Skeletal muscle satellite cell (primary cell): ENCODE results near the gene B3GNT8.
"Not testable (repeated sequence)": the region's sequence is repeated elsewhere in the genome, so short reads cannot be mapped to it uniquely, and the experiment has no call there.

Source experiments
- H3K27me3 ChIP-seq: 2 replicates; pipeline ENCODE4 v1.7.0; 2013; ENCODE audit warnings: low read length; ENCODE audit not compliant: control insufficient read depth, insufficient read depth
- H3K36me3 ChIP-seq: 2 replicates; pipeline ENCODE4 v1.7.0; 2013; ENCODE audit warnings: mild to moderate bottlenecking, control low read depth, low read length; ENCODE audit not compliant: insufficient read depth
- H3K4me1 ChIP-seq: 2 replicates; pipeline ENCODE4 v1.7.0; 2013; ENCODE audit warnings: low read length; ENCODE audit not compliant: control insufficient read depth, insufficient read depth
- H3K4me2 ChIP-seq: 2 replicates; pipeline ENCODE4 v1.7.0; 2013; ENCODE audit warnings: mild to moderate bottlenecking, low read length
- H3K4me3 ChIP-seq: 2 replicates; pipeline ENCODE4 v1.7.0; 2013; ENCODE audit warnings: low read length
- H3K9ac ChIP-seq: 2 replicates; pipeline ENCODE4 v1.7.0; 2013; ENCODE audit warnings: mild to moderate bottlenecking, low read depth, low read length, moderate library complexity
- H3K9me3 ChIP-seq: replicated peaks from 2 replicates; pipeline ENCODE4 v1.7.0; 2013; ENCODE audit warnings: mild to moderate bottlenecking, control low read depth, low read length

Gene B3GNT8

GRCh38 chr19:41398050-41398418 lies 29.1 kb downstream of the B3GNT8 start:
- H3K4me3 ChIP-seq, result peak overlapping the region; percentile 91
- peak overlapping the region; percentile 99 for H3K4me2 ChIP-seq
- H3K36me3 ChIP-seq, result no peaks in the 10 kb centered on the region
- H3K27me3 ChIP-seq, result no peaks in the 10 kb centered on the region
- peaks cover 8% of the 10 kb centered on the region for H3K4me1 ChIP-seq
- H3K9me3 ChIP-seq, result no peaks in the 10 kb centered on the region
- peak overlapping the region; percentile 97 for H3K9ac ChIP-seq

- Histone ChIP-seq H3K36me3 (no peaks in the 10 kb centered on the region), H3K9me3 (no peaks in the 10 kb centered on the region), H3K4me1 (peaks cover 8% of the 10 kb centered on the region), H3K9ac (peak within 1 kb of the TSS; percentile 97), H3K4me2 (peak within 1 kb of the TSS; percentile 99), H3K4me3 (peak within 1 kb of the TSS; percentile 91), H3K27me3 (no peaks in the 10 kb centered on the region)
Observed at GRCh38 chr19:41397086-41398049, 29.8 kb downstream of the B3GNT8 start, which contains the start of the genes BCKDHA and EXOSC5. Gene BCKDHA, plus strand, starts transcription at chr19:41397818. Its CDS starts 10 bp downstream, at chr19:41397828. Gene EXOSC5, minus strand, starts transcription at chr19:41397359. Its CDS starts 31 bp downstream, at chr19:41397328.

- H3K9ac ChIP-seq, result no peak overlapping the region
- H3K4me3 ChIP-seq, result no peak overlapping the region
- H3K4me1 ChIP-seq, result peaks cover 8% of the 10 kb centered on the region
- no peaks in the 10 kb centered on the region for H3K9me3 ChIP-seq
- no peak overlapping the region for H3K4me2 ChIP-seq
- peaks cover 11% of the 10 kb centered on the region for H3K36me3 ChIP-seq
- H3K27me3 ChIP-seq, result no peaks in the 10 kb centered on the region
Observed at GRCh38 chr19:41395355-41395754, 31.8 kb downstream of the B3GNT8 start.

GRCh38 chr19:41392775-41393174 lies 34.4 kb downstream of the B3GNT8 start:
- Histone ChIP-seq H3K4me1 (no peaks in the 10 kb centered on the region), H3K27me3 (no peaks in the 10 kb centered on the region), H3K4me2 (no peak overlapping the region), H3K4me3 (no peak overlapping the region), H3K9ac (no peak overlapping the region), H3K9me3 (no peaks in the 10 kb centered on the region), H3K36me3 (peaks cover 14% of the 10 kb centered on the region)

- Histone ChIP-seq H3K4me1 (no peaks in the 10 kb centered on the region), H3K4me2 (no peak overlapping the region), H3K4me3 (no peak overlapping the region), H3K36me3 (peaks cover 14% of the 10 kb centered on the region), H3K9me3 (no peaks in the 10 kb centered on the region), H3K27me3 (no peaks in the 10 kb centered on the region), H3K9ac (no peak overlapping the region)
Observed at GRCh38 chr19:41391618-41392017, 35.6 kb downstream of the B3GNT8 start.

- Histone ChIP-seq H3K4me1 (no peaks in the 10 kb centered on the region), H3K4me2 (no peak overlapping the region), H3K9ac (no peak overlapping the region), H3K27me3 (no peaks in the 10 kb centered on the region), H3K36me3 (peaks cover 10% of the 10 kb centered on the region), H3K4me3 (no peak overlapping the region), H3K9me3 (no peaks in the 10 kb centered on the region)
Observed at GRCh38 chr19:41386442-41386841, 40.7 kb downstream of the B3GNT8 start.

GRCh38 chr19:41384351-41384750 lies 42.8 kb downstream of the B3GNT8 start:
- no peak overlapping the region for H3K4me2 ChIP-seq

GRCh38 chr19:41381536-41381935 lies 45.6 kb downstream of the B3GNT8 start:
- not testable (repeated sequence) for H3K9me3 ChIP-seq, H3K4me2 ChIP-seq, H3K4me3 ChIP-seq, H3K4me1 ChIP-seq, H3K36me3 ChIP-seq, H3K27me3 ChIP-seq, H3K9ac ChIP-seq

More at GRCh38 chr19:41384351-41384750, 42.8 kb downstream of the B3GNT8 start:
- Histone ChIP-seq H3K36me3 (no peaks in the 10 kb centered on the region), H3K4me1 (no peaks in the 10 kb centered on the region), H3K9me3 (no peaks in the 10 kb centered on the region), H3K9ac (no peak overlapping the region), H3K27me3 (no peaks in the 10 kb centered on the region), H3K4me3 (no peak overlapping the region)

- Histone ChIP-seq H3K36me3 (no peaks in the 10 kb centered on the region), H3K9ac (no peak overlapping the region), H3K4me2 (no peak overlapping the region), H3K9me3 (no peaks in the 10 kb centered on the region), H3K27me3 (no peaks in the 10 kb centered on the region), H3K4me3 (no peak overlapping the region), H3K4me1 (peaks cover 27% of the 10 kb centered on the region)
Observed at GRCh38 chr19:41377977-41378709, 49.0 kb downstream of the B3GNT8 start.

- peaks cover 27% of the 10 kb centered on the region for H3K4me1 ChIP-seq
- H3K4me2 ChIP-seq, result peak overlapping the region; percentile 82
- H3K9ac ChIP-seq, result no peak overlapping the region
- no peaks in the 10 kb centered on the region for H3K36me3 ChIP-seq
- peak overlapping the region; percentile 73 for H3K4me3 ChIP-seq
- H3K9me3 ChIP-seq, result no peaks in the 10 kb centered on the region
- no peaks in the 10 kb centered on the region for H3K27me3 ChIP-seq
Observed at GRCh38 chr19:41376998-41377365, 50.2 kb downstream of the B3GNT8 start.

- Histone ChIP-seq H3K27me3 (no peaks in the 10 kb centered on the region), H3K4me1 (peaks cover 27% of the 10 kb centered on the region), H3K4me2 (peak within 1 kb of the TSS; percentile 82), H3K4me3 (peak within 1 kb of the TSS; percentile 73), H3K9ac (peak within 1 kb of the TSS; percentile 67), H3K9me3 (no peaks in the 10 kb centered on the region), H3K36me3 (no peaks in the 10 kb centered on the region)
Observed at GRCh38 chr19:41376241-41376997, 50.8 kb downstream of the B3GNT8 start, which contains the start of gene TMEM91. Gene TMEM91, plus strand, starts transcription at chr19:41376533. Its CDS starts 1,777 bp downstream, at chr19:41378310.
